ENCODE data around the gene ROBO1. TPM values are rescaled to one million over a fixed set of nuclear protein-coding genes. Genes with fewer than 3 reads are reported as not detected.

ROBO1 gene
- total RNA-seq, 1 donor from 2014 or later: 169 TPM

DNA sequence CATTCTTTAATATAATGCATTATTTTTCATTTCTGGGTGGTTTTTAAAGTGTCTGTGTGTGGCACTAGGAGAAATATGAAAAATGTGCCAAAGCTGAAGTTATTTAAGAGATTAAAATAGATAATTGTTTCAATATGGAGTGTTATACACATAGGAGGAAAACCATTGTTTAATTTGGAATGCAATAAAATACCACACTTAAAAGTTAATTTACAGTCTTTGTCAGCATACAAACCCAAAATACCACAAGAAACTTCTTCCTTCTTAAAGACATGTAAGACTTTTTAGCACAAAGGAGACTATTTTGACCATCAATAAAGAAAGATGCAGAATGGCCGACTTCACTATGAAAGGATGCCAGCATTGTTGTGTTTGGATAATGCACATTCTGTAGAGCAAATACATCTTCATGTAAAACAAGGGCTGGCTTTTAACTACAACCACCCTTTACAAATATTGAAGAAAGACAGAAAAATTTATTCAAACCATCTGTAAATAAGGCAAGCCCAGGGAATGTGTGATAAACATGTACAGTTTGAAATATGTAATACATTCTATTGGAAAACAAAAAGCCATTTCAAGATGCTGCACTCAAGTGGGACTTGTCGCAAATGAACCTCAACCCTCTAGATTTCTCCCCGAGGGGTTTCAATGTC lies 1146.6 kb downstream of the ROBO1 start:
- no peak overlapping the region for H3K9ac ChIP-seq
- H3K4me1 Mint-ChIP-seq: no peaks in the 10 kb centered on the region
- H3K4me3 Mint-ChIP-seq: no peak overlapping the region
- H3K27me3 ChIP-seq: no peaks in the 10 kb centered on the region
- H2AFZ ChIP-seq (replicated peaks): no peak overlapping the region
- peaks cover 16% of the 10 kb centered on the region for H3K36me3 Mint-ChIP-seq
- no peak overlapping the region for H3K4me2 ChIP-seq
- no peak overlapping the region for H3K27ac ChIP-seq
- H3K4me3 ChIP-seq: no peak overlapping the region
- no peak overlapping the region for H3K27ac Mint-ChIP-seq
- H3K9me3 Mint-ChIP-seq: no peaks in the 10 kb centered on the region
- H3F3A ChIP-seq (ENCODE audit: low read depth): no peaks in the 10 kb centered on the region
- H3K27me3 Mint-ChIP-seq (ENCODE audit: insufficient read depth, low read depth): peaks cover 2% of the 10 kb centered on the region
- peaks cover 7% of the 10 kb centered on the region for H3K36me3 ChIP-seq
- TF ChIP-seq EZH2phosphoT487 (IDR thresholded peaks at IDR 0.05) (no peak), EZH2 (IDR thresholded peaks at IDR 0.05) (no peak)
- TF ChIP-seq, protein P1, sequence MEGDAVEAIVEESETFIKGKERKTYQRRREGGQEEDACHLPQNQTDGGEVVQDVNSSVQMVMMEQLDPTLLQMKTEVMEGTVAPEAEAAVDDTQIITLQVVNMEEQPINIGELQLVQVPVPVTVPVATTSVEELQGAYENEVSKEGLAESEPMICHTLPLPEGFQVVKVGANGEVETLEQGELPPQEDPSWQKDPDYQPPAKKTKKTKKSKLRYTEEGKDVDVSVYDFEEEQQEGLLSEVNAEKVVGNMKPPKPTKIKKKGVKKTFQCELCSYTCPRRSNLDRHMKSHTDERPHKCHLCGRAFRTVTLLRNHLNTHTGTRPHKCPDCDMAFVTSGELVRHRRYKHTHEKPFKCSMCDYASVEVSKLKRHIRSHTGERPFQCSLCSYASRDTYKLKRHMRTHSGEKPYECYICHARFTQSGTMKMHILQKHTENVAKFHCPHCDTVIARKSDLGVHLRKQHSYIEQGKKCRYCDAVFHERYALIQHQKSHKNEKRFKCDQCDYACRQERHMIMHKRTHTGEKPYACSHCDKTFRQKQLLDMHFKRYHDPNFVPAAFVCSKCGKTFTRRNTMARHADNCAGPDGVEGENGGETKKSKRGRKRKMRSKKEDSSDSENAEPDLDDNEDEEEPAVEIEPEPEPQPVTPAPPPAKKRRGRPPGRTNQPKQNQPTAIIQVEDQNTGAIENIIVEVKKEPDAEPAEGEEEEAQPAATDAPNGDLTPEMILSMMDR (IDR thresholded peaks at IDR 0.05): no peak
- DNase-seq (ENCODE audit: low spot score): no peak
- H4K20me1 ChIP-seq (ENCODE audit: low read depth): no peaks in the 10 kb centered on the region
- no peaks in the 10 kb centered on the region for H3K4me1 ChIP-seq
- no peaks in the 10 kb centered on the region for H3K9me3 ChIP-seq (ENCODE audit: low read depth)
- no peaks in the 10 kb centered on the region for H3K79me2 ChIP-seq (ENCODE audit: low read depth)

DNA sequence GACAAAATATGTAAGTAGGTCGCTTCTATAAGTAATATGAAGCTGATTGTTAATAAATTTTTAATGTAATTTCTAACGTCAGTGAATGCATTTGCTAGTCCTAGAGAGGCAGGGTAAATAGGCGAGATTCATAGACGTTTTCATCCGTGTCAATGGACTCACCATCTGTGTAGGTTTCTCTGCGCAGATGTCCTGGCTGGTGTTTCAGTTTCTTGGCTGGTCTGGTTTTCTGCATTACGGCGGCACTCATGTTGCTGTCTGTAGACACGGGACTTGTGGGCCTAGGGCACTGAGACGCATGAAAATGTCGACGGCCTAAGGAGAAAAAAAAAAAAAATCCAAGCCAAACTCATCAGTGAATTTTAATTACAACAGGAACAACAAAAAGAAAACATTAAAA lies 1153.3 kb downstream of the ROBO1 start:
- Mint-ChIP-seq H3K4me3 (no peak overlapping the region), H3K27me3 (ENCODE audit: insufficient read depth, low read depth) (peaks cover 2% of the 10 kb centered on the region), H3K36me3 (peaks cover 17% of the 10 kb centered on the region), H3K4me1 (no peaks in the 10 kb centered on the region), H3K27ac (no peak overlapping the region), H3K9me3 (no peaks in the 10 kb centered on the region)
- DNase-seq (ENCODE audit: low spot score): no peak
- Histone ChIP-seq H3K27me3 (no peaks in the 10 kb centered on the region), H3F3A (ENCODE audit: low read depth) (no peaks in the 10 kb centered on the region), H3K27ac (no peak overlapping the region), H3K4me3 (no peak overlapping the region), H3K4me1 (no peaks in the 10 kb centered on the region), H3K9ac (no peak overlapping the region), H3K9me3 (ENCODE audit: low read depth) (no peaks in the 10 kb centered on the region), H3K4me2 (no peak overlapping the region), H3K79me2 (ENCODE audit: low read depth) (no peaks in the 10 kb centered on the region), H3K36me3 (peaks cover 10% of the 10 kb centered on the region), H2AFZ (replicated peaks) (no peak overlapping the region), H4K20me1 (ENCODE audit: low read depth) (no peaks in the 10 kb centered on the region)
- no peak for TF ChIP-seq EZH2phosphoT487 (IDR thresholded peaks at IDR 0.05)

GRCh38 chr3:78613421-78613879 lies 1154.3 kb downstream of the ROBO1 start:
- Mint-ChIP-seq H3K27me3 (ENCODE audit: insufficient read depth, low read depth) (no peaks in the 10 kb centered on the region), H3K4me3 (no peak overlapping the region), H3K4me1 (no peaks in the 10 kb centered on the region), H3K36me3 (peaks cover 11% of the 10 kb centered on the region), H3K9me3 (no peaks in the 10 kb centered on the region), H3K27ac (no peak overlapping the region)
- Histone ChIP-seq H3K4me3 (no peak overlapping the region), H3K36me3 (peaks cover 10% of the 10 kb centered on the region), H4K20me1 (ENCODE audit: low read depth) (no peaks in the 10 kb centered on the region), H3K9me3 (ENCODE audit: low read depth) (no peaks in the 10 kb centered on the region), H3K27me3 (no peaks in the 10 kb centered on the region), H3K27ac (no peak overlapping the region), H3F3A (ENCODE audit: low read depth) (no peaks in the 10 kb centered on the region), H3K79me2 (ENCODE audit: low read depth) (no peaks in the 10 kb centered on the region), H3K4me1 (no peaks in the 10 kb centered on the region), H2AFZ (replicated peaks) (no peak overlapping the region), H3K4me2 (no peak overlapping the region), H3K9ac (no peak overlapping the region)
- TF ChIP-seq EZH2phosphoT487 (IDR thresholded peaks at IDR 0.05) (no peak), EZH2 (IDR thresholded peaks at IDR 0.05) (no peak)
- TF ChIP-seq, protein P1 (IDR thresholded peaks at IDR 0.05): no peak
- DNase-seq (ENCODE audit: low spot score): no peak

DNA sequence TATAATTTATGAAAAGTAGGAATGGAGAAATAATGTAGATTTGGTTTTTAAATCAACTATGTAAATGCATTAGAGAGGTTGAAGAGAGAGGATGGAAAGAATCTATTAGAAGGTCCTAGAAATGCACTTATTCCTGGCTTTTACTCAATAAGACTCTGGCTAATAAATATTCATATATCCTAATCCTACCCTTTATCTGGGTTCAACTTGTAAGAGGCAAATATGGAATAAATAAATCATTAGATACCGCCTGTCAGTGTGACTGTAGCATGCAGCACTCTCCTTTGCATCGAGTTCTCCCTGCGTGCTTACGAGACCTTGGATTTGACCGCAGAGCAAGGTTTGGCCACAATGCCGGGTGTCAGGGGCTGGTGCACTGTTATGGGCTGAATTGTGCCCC lies 1156.5 kb downstream of the ROBO1 start:
- Mint-ChIP-seq H3K27ac (no peak overlapping the region), H3K36me3 (peaks cover 8% of the 10 kb centered on the region), H3K9me3 (no peaks in the 10 kb centered on the region), H3K4me3 (no peak overlapping the region), H3K27me3 (ENCODE audit: insufficient read depth, low read depth) (no peaks in the 10 kb centered on the region), H3K4me1 (no peaks in the 10 kb centered on the region)
- TF ChIP-seq EZH2phosphoT487 (IDR thresholded peaks at IDR 0.05): no peak
- TF ChIP-seq, protein P1 (IDR thresholded peaks at IDR 0.05): no peak
- no peak for TF ChIP-seq EZH2 (IDR thresholded peaks at IDR 0.05)
- Histone ChIP-seq H3K9ac (no peak overlapping the region), H4K20me1 (ENCODE audit: low read depth) (no peaks in the 10 kb centered on the region), H3K27me3 (no peaks in the 10 kb centered on the region), H3K4me2 (no peak overlapping the region), H3K4me3 (no peak overlapping the region), H3F3A (ENCODE audit: low read depth) (no peaks in the 10 kb centered on the region), H3K27ac (no peak overlapping the region), H3K9me3 (ENCODE audit: low read depth) (no peaks in the 10 kb centered on the region), H3K4me1 (no peaks in the 10 kb centered on the region), H2AFZ (replicated peaks) (no peak overlapping the region), H3K79me2 (ENCODE audit: low read depth) (no peaks in the 10 kb centered on the region), H3K36me3 (peaks cover 8% of the 10 kb centered on the region)
- no peak for DNase-seq (ENCODE audit: low spot score)
